ENCODE data around the gene ITSN2. TPM values are rescaled to one million over a fixed set of nuclear protein-coding genes. Genes with fewer than 3 reads are reported as not detected.

The ITSN2 gene
- total and polyA plus RNA-seq, 4 donors, result 34.3 to 77.2 (median 54.5) TPM

DNA sequence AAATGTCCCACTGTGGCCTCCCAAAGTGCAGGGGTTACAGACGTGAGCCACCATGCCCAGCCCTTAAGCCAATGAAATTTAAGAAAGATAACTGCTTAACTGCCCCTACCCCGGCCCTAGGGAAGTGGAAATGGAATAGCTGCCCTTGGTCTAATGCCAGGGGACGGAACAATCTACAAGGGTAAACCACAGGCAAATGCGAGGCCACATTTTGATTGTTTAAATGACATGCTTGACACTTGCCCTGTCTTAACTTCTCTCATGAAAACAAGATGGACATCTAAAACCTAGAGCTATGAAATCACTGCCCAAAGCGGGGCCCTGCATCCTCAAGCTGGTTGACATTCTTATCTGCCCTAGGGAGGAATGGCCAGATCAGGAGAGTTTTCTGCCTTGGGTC lies 5.5 kb upstream of the ITSN2 start:
- Histone ChIP-seq H3K4me3 (no peak overlapping the region), H3K4me1 (ENCODE audit: control insufficient read depth in 5 of 5, insufficient read depth in 5 of 5, low read length in 5 of 5) (peaks cover 0 to 14% (median 1%) of the 10 kb centered on the region in 5 donors), H3K9ac (ENCODE audit: insufficient read depth in 1 of 2, low read length in 2 of 2) (no peak overlapping the region), H3K27ac (ENCODE audit: low read depth in 1 of 2, low read length in 1 of 2) (no peak overlapping the region), H3K36me3 (ENCODE audit: control insufficient read depth in 4 of 4, insufficient read depth in 4 of 4, low read length in 4 of 4) (no peaks in the 10 kb centered on the region), H3K9me3 (ENCODE audit: control insufficient read depth in 4 of 4, insufficient read depth in 3 of 4, low read length in 3 of 4) (no peaks in the 10 kb centered on the region), H3K27me3 (ENCODE audit: control insufficient read depth in 3 of 3, insufficient read depth in 3 of 3, low read length in 2 of 3) (no peaks in the 10 kb centered on the region)
- no peak for ATAC-seq (ENCODE audit: insufficient read depth, low FRiP score)
- DNase-seq, result no peak
- TF ChIP-seq, protein P1, sequence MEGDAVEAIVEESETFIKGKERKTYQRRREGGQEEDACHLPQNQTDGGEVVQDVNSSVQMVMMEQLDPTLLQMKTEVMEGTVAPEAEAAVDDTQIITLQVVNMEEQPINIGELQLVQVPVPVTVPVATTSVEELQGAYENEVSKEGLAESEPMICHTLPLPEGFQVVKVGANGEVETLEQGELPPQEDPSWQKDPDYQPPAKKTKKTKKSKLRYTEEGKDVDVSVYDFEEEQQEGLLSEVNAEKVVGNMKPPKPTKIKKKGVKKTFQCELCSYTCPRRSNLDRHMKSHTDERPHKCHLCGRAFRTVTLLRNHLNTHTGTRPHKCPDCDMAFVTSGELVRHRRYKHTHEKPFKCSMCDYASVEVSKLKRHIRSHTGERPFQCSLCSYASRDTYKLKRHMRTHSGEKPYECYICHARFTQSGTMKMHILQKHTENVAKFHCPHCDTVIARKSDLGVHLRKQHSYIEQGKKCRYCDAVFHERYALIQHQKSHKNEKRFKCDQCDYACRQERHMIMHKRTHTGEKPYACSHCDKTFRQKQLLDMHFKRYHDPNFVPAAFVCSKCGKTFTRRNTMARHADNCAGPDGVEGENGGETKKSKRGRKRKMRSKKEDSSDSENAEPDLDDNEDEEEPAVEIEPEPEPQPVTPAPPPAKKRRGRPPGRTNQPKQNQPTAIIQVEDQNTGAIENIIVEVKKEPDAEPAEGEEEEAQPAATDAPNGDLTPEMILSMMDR (IDR thresholded peaks at IDR 0.05; ENCODE audit: control extremely low read depth, extremely low read depth), result no peak
- WGBS, 2 donors, result 28 to 34% methylated on average over 5 of the region's 5 CpGs

DNA sequence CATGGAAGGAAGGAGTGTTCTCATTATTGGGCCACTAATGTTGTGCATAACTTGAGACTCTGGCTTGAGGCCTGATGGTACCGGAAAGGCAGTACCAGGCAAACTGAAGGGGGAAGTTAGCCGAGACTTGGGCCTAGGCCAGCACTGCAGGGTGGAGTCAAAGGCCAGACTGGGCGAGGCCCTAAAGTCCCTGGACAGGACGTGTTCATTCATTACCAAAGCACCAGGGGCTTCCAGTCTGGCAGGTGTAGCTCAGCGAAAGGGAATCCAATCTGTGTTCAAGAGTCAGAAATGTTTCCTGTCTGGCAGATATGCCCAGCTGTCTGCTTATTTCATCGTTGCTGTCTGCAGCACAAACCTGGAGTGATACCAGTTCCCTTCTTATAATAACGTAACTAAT lies 4.7 kb upstream of the ITSN2 start:
- whole genome bisulfite sequencing, 2 donors, result 8 to 16% methylated on average over 7 of the region's 7 CpGs
- Histone ChIP-seq H3K4me3 (no peak overlapping the region), H3K9ac (ENCODE audit: insufficient read depth in 1 of 2, low read length in 2 of 2) (no peak overlapping the region), H3K36me3 (ENCODE audit: control insufficient read depth in 4 of 4, insufficient read depth in 4 of 4, low read length in 4 of 4) (no peaks in the 10 kb centered on the region), H3K9me3 (ENCODE audit: control insufficient read depth in 4 of 4, insufficient read depth in 3 of 4, low read length in 3 of 4) (no peaks in the 10 kb centered on the region), H3K27me3 (ENCODE audit: control insufficient read depth in 3 of 3, insufficient read depth in 3 of 3, low read length in 2 of 3) (no peaks in the 10 kb centered on the region), H3K4me1 (ENCODE audit: control insufficient read depth in 5 of 5, insufficient read depth in 5 of 5, low read length in 5 of 5) (peaks cover 0 to 14% (median 3%) of the 10 kb centered on the region in 5 donors), H3K27ac (ENCODE audit: low read depth in 1 of 2, low read length in 1 of 2) (peak overlapping the region; percentile 55)
- DNase-seq (peak in 2 of 3 donors; percentile 32 to 61), ATAC-seq (ENCODE audit: insufficient read depth, low FRiP score) (peak; percentile 65)
- TF ChIP-seq, protein P1 (IDR thresholded peaks at IDR 0.05; ENCODE audit: control extremely low read depth, extremely low read depth), result no peak

DNA sequence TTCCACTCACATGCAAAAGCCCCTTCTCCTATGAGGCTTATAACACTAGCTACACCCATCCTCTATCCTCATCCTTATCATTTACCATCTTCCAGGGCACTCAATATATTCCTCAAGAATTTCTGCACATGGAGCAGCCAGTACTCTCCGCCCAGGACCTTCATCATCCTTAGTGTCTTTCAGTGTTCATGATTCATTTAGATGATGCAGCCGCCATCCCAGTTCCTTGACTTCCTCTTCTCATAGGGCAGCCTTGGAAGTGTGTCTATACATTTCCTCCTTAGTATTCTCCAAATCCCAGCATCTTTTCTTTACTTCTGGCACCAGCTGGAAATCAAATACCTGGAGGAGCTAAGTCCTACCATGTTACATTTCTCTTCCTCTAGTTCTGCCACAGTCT lies 3.0 kb upstream of the ITSN2 start:
- Histone ChIP-seq H3K9ac (ENCODE audit: insufficient read depth in 1 of 2, low read length in 2 of 2) (no peak overlapping the region), H3K4me3 (no peak overlapping the region), H3K36me3 (ENCODE audit: control insufficient read depth in 4 of 4, insufficient read depth in 4 of 4, low read length in 4 of 4) (no peaks in the 10 kb centered on the region), H3K4me1 (ENCODE audit: control insufficient read depth in 5 of 5, insufficient read depth in 5 of 5, low read length in 5 of 5) (peaks cover 0 to 18% (median 3%) of the 10 kb centered on the region in 5 donors), H3K27me3 (ENCODE audit: control insufficient read depth in 3 of 3, insufficient read depth in 3 of 3, low read length in 2 of 3) (no peaks in the 10 kb centered on the region), H3K27ac (ENCODE audit: low read depth in 1 of 2, low read length in 1 of 2) (no peak overlapping the region), H3K9me3 (ENCODE audit: control insufficient read depth in 4 of 4, insufficient read depth in 3 of 4, low read length in 3 of 4) (no peaks in the 10 kb centered on the region)
- TF ChIP-seq, protein P1 (IDR thresholded peaks at IDR 0.05; ENCODE audit: control extremely low read depth, extremely low read depth), result no peak
- WGBS, 2 donors, result 94 to 95% methylated on average over 2 of the region's 2 CpGs
- DNase-seq (no peak), ATAC-seq (ENCODE audit: insufficient read depth, low FRiP score) (no peak)

DNA sequence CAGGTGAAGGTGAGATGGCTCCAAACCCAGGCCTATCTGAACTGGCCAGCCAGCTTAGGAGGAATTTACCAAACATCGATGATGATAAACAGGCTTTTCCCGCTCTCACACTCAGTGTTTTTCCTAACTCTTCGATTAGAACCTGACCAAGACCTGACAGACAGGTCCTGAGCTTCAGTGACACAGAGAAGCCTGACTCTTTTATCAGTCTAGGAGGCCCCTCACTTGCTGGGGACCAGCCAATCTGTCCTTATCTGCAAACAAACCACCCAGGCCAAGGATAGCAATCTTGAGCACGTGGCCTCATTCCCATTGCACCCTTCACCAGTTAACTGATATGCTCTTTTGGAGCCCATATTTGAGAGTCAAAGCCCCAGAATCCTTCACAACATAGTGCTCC lies 1.9 kb upstream of the ITSN2 start:
- TF ChIP-seq, protein P1 (IDR thresholded peaks at IDR 0.05; ENCODE audit: control extremely low read depth, extremely low read depth), result no peak

More for the DNA sequence above, 1.9 kb upstream of the ITSN2 start:
- Histone ChIP-seq H3K36me3 (ENCODE audit: control insufficient read depth in 4 of 4, insufficient read depth in 4 of 4, low read length in 4 of 4) (no peaks in the 10 kb centered on the region), H3K9ac (ENCODE audit: insufficient read depth in 1 of 2, low read length in 2 of 2) (no peak overlapping the region), H3K4me3 (no peak overlapping the region), H3K27ac (ENCODE audit: low read depth in 1 of 2, low read length in 1 of 2) (no peak overlapping the region), H3K9me3 (ENCODE audit: control insufficient read depth in 4 of 4, insufficient read depth in 3 of 4, low read length in 3 of 4) (no peaks in the 10 kb centered on the region), H3K27me3 (ENCODE audit: control insufficient read depth in 3 of 3, insufficient read depth in 3 of 3, low read length in 2 of 3) (no peaks in the 10 kb centered on the region), H3K4me1 (ENCODE audit: control insufficient read depth in 5 of 5, insufficient read depth in 5 of 5, low read length in 5 of 5) (peaks cover 0 to 18% (median 3%) of the 10 kb centered on the region in 5 donors)
- no peak for ATAC-seq (ENCODE audit: insufficient read depth, low FRiP score)
- DNase-seq, result no peak
- WGBS, 2 donors, result 78 to 93% methylated on average over 4 of the region's 4 CpGs
